Heart right ventricle (tissue), 16 donors: ENCODE data around the gene CATSPERE. TPM values are rescaled to one million over a fixed set of nuclear protein-coding genes. Genes with fewer than 3 reads are reported as not detected.
"Not testable (repeated sequence)": the region's sequence is repeated elsewhere in the genome, so short reads cannot be mapped to it uniquely, and the experiment has no call there.

Source experiments
- ATAC-seq, 8 donors: fragments of 200-7000 bp; cut with Tn5 transposase; one replicate each; pipeline ENCODE4 v1.9.1; 2020; ENCODE audit warnings: mild to moderate bottlenecking in 8 of 8, moderate library complexity in 8 of 8, moderate number of reproducible peaks in 1 of 8
- DNase-seq, 2 donors: peaks; one replicate each; pipeline ENCODE4 v3.0.0-alpha.2; 2020
- H3K27ac ChIP-seq, 10 donors: fragments of 200-600 bp; sonication (generic) in 2 of 10; one replicate each; pipeline versions ENCODE4 v1.5.0 to v1.8.0; 2020 to 2022; ENCODE audit warnings: mild to moderate bottlenecking in 3 of 10
- H3K27me3 ChIP-seq, 7 donors: fragments of 200-600 bp; one replicate each; pipeline ENCODE4 v1.8.0; 2021 to 2022; ENCODE audit warnings: mild to moderate bottlenecking in 2 of 7
- H3K36me3 ChIP-seq, 9 donors: fragments of 200-600 bp; sonication (generic) in 1 of 9; one replicate each; pipeline versions ENCODE4 v1.5.0 to v1.8.0; 2020 to 2022; ENCODE audit warnings: mild to moderate bottlenecking in 2 of 9
- H3K4me1 ChIP-seq, 9 donors: fragments of 200-600 bp; sonication (generic) in 1 of 9; one replicate each; pipeline versions ENCODE4 v1.5.0 to v1.8.0; 2020 to 2022; ENCODE audit warnings: mild to moderate bottlenecking in 4 of 9
- H3K4me3 ChIP-seq, 10 donors: fragments of 200-600 bp; sonication (generic) in 2 of 10; one replicate each; pipeline versions ENCODE4 v1.5.0 to v1.8.0; 2020 to 2022; ENCODE audit warnings: mild to moderate bottlenecking in 7 of 10, moderate library complexity in 2 of 10
- H3K9me3 ChIP-seq, 11 donors: fragments of 200-600 bp in 10 of 11; sonication (generic) in 2 of 11; one replicate each; pipeline versions ENCODE4 v1.5.0 to v1.8.0; 2013 to 2022; ENCODE audit warnings: mild to moderate bottlenecking in 2 of 11, control low read depth in 1 of 11, moderate library complexity in 1 of 11
- CTCF ChIP-seq, 9 donors: fragments of 200-600 bp; sonication (generic) in 2 of 9; IDR thresholded peaks; one replicate each; pipeline versions ENCODE4 v1.5.0 to v1.8.0; 2021 to 2022; ENCODE audit warnings: antibody characterized with exemption in 9 of 9, mild to moderate bottlenecking in 5 of 9, moderate library complexity in 1 of 9
- WGBS, 2 donors: extraction: QIAGEN DNeasy Blood & Tissue Kit; methylation state at CpG; one replicate each; pipeline ENCODE4 v1.1.7; 2013; ENCODE audit warnings: inconsistent platforms in 1 of 2; 5-methylcytosine and 5-hydroxymethylcytosine counted together
- intact Hi-C, 10 donors: fragments of 100-400 bp; cut with DNase I; formaldehyde crosslinking; loops; one replicate each; pipeline versions ENCODE4 v1.11.1 to v1.14.2; 2022
- polyA plus RNA-seq, 2 donors: library from polyadenylated mRNA; stranded (reverse); fragments of 200-250 nt; gene quantifications; one replicate each; pipeline ENCODE4 v1.2.3, GENCODE V29; 2013
- total RNA-seq, 10 donors: library from RNA; stranded (reverse); fragmentation: NEBNext Ultra II Directional in 3 of 10; extraction: Animal tissue kit (Norgen Biotek cat#: 25700) in 3 of 10; gene quantifications; one replicate each; pipeline versions ENCODE4 v1.2.1 to v1.2.4, GENCODE V29; 2021 to 2023
- donor health status: Arrhythmogenic right ventricular cardiomyopathy.
- donor health status: ischemic (EF 13 %, LVEDD 7.1; RV severe dilation, severe dysfunction).
- donor health status: healthy with polysubstance abuse.
- donor health status: DM: no; HTN: yes; CAD: no.
- donor health status: DM: no; HTN: no; CAD: no.
- donor health status: ischemic (EF 25% LVEDD 6.9; RV normal size, moderate dysfunction).
- donor health status: ischemic (EF 25% LVEDD 5.7; RV mildly dilated, moderate dysfunction).
- donor health status: healthy.
- donor health status: DM: yes; HTN: yes; CAD: no.
- donor health status: Ischemic cardiomyopathy.
- donor health status: ischemic (EF 35%, LVEDD 5.7; RV mildly dilated, moderate dysfunction).
- donor health status: nonischemic (EF 11% LVEDD 7.7; RV severe dilation, severe dysfunction).
- donor health status: DM: yes; HTN: yes; CAD: no.
- donor health status: PGD.
- donor health status: ischemic (EF 29% LVEDD 5.4; RV normal size, mild dysfunction).
- donor health status: nonischemic (EF 23%, LVEDD 6.1; RV moderate dilation, normal function).

CATSPERE gene
- total and polyA plus RNA-seq, 12 donors, result 0.07 to 0.83 (median 0.26) TPM; not detected in 1

GRCh38 chr1:244680667-244681066 is 219.6 kb downstream of the CATSPERE start:
- H3K4me1 ChIP-seq, result peaks cover 0 to 49% (median 21%) of the 10 kb centered on the region in 9 donors
- no peak for DNase-seq
- H3K27me3 ChIP-seq, result no peaks in the 10 kb centered on the region
- ATAC-seq, result no peak
- peaks cover 0 to 16% (median 0%) of the 10 kb centered on the region in 9 donors for H3K36me3 ChIP-seq
- no peaks in the 10 kb centered on the region for H3K9me3 ChIP-seq
- intact Hi-C loops, result loop anchor here in 1 of 10 donors (5.0 kb wide), 1 partner anchor 123 kb away; no protein-coding TSS in a partner anchor
- no peak overlapping the region for H3K4me3 ChIP-seq
- H3K27ac ChIP-seq, result no peak overlapping the region
- WGBS, 2 donors, result 91 to 96% methylated on average over 1 of the region's 1 CpG
- TF ChIP-seq CTCF (IDR thresholded peaks at IDR 0.05), result no peak

- not testable (repeated sequence) for H3K27ac ChIP-seq, H3K4me3 ChIP-seq, ATAC-seq, H3K27me3 ChIP-seq, H3K9me3 ChIP-seq, DNase-seq
- 97% methylated on average over 4 of the region's 4 CpGs for WGBS, 2 donors
- peaks cover 0 to 26% (median 3%) of the 10 kb centered on the region in 9 donors for H3K36me3 ChIP-seq
- intact Hi-C loops, result loop anchor here in 1 of 10 donors (5.0 kb wide), 1 partner anchor 125 kb away; no protein-coding TSS in a partner anchor
- H3K4me1 ChIP-seq, result peaks cover 0 to 48% (median 21%) of the 10 kb centered on the region in 9 donors
Observed at GRCh38 chr1:244682087-244682486, 221.0 kb downstream of the CATSPERE start.

Other genes with a start within 250 kb of the CATSPERE start
- gene ADSS2, start 9.4 kb upstream of the CATSPERE start, total RNA-seq, result 10 to 100 TPM in 1 of 10 donors, 1 to 10 TPM in 9; 4.5 to 16.2 (median 7.0) TPM
- 1 to 10 TPM; 8.6 to 9.6 TPM for gene ADSS2, start 9.4 kb upstream of the CATSPERE start, polyA plus RNA-seq
- gene DESI2, start 191.9 kb downstream of the CATSPERE start, total RNA-seq, result 10 to 100 TPM; 16.4 to 24.0 (median 21.0) TPM
- gene DESI2, start 191.9 kb downstream of the CATSPERE start, polyA plus RNA-seq, result 10 to 100 TPM; 11.7 to 11.9 TPM